ENCODE measurements around the gene NHERF1.

GRCh38 chr17:74729368-74729767 lies 19.1 kb upstream of the NHERF1 start:
- TF ChIP-seq EZH2 (IDR thresholded peaks at IDR 0.05; ENCODE audit: low read length) (no peak), CTCF (optimal IDR thresholded peaks at IDR 0.05 in 1 of 3, IDR thresholded peaks at IDR 0.05 in 1 of 3, conservative IDR thresholded peaks at IDR 0.05 in 1 of 3; ENCODE audit: extremely low read depth in 1 of 3, insufficient read depth in 2 of 3, low read length in 3 of 3) (no peak)
